Liver (tissue), 9 donors: Measurements from ENCODE around the gene APBB1IP. TPM values are rescaled to one million over a fixed set of nuclear protein-coding genes. Genes with fewer than 3 reads are reported as not detected.
A peak's percentile ranks its signal among the peaks of the same experiment; 100 is the strongest.

ENCODE experiments used
- DNase-seq: peaks from one replicate; pipeline ENCODE4 v3.0.0-alpha.2; 2017; ENCODE audit warnings: low spot score
- H3K27ac ChIP-seq, 2 donors: one replicate each; pipeline ENCODE4 v1.7.0; 2013; ENCODE audit warnings: inconsistent platforms in 2 of 2, low read length in 2 of 2, control low read depth in 1 of 2, low read depth in 1 of 2, mild to moderate bottlenecking in 1 of 2
- H3K27me3 ChIP-seq, 4 donors: one replicate each; pipeline versions ENCODE4 v1.6.1 to v1.7.0; 2013; ENCODE audit warnings: low read length in 3 of 4, inconsistent platforms in 1 of 4, mild to moderate bottlenecking in 1 of 4, moderate library complexity in 1 of 4; ENCODE audit not compliant: control insufficient read depth in 4 of 4, insufficient read depth in 4 of 4
- H3K36me3 ChIP-seq, 4 donors: one replicate each; pipeline versions ENCODE4 v1.6.1 to v1.7.0; 2013; ENCODE audit warnings: low read length in 3 of 4, mild to moderate bottlenecking in 3 of 4, low read depth in 1 of 4, moderate library complexity in 1 of 4; ENCODE audit not compliant: control insufficient read depth in 4 of 4, insufficient read depth in 3 of 4
- H3K4me1 ChIP-seq, 4 donors: one replicate each; pipeline versions ENCODE4 v1.6.1 to v1.7.0; 2013; ENCODE audit warnings: low read length in 3 of 4, mild to moderate bottlenecking in 3 of 4, moderate library complexity in 1 of 4; ENCODE audit not compliant: control insufficient read depth in 4 of 4, insufficient read depth in 4 of 4
- H3K4me3 ChIP-seq, 3 donors: one replicate each; pipeline versions ENCODE4 v1.6.1 to v1.7.0; 2013; ENCODE audit warnings: low read length in 3 of 3, control low read depth in 1 of 3, low read depth in 1 of 3, mild to moderate bottlenecking in 1 of 3
- H3K9ac ChIP-seq, 2 donors: one replicate each; pipeline ENCODE4 v1.7.0; 2013; ENCODE audit warnings: low read length in 2 of 2, mild to moderate bottlenecking in 2 of 2, moderate library complexity in 2 of 2, control low read depth in 1 of 2, low read depth in 1 of 2
- H3K9me3 ChIP-seq, 4 donors: one replicate each; pipeline versions ENCODE4 v1.6.1 to v1.7.0; 2013; ENCODE audit warnings: low read length in 3 of 4; ENCODE audit not compliant: control insufficient read depth in 4 of 4
- ATF3 ChIP-seq: IDR thresholded peaks from 2 replicates; pipeline ENCODE4 v1.6.1; 2016; ENCODE audit warnings: antibody characterized with exemption
- CTCF ChIP-seq: fragments of 150-350 bp; IDR thresholded peaks from 2 replicates; pipeline ENCODE4 v1.5.1; 2017; ENCODE audit warnings: improper control_type of control experiment, low read depth, low read length; ENCODE audit not compliant: missing input control
- FOXA1 ChIP-seq: IDR thresholded peaks from 2 replicates; pipeline ENCODE4 v1.6.1; 2016; ENCODE audit warnings: antibody characterized with exemption
- FOXA2 ChIP-seq: IDR thresholded peaks from 2 replicates; pipeline ENCODE4 v1.6.1; 2016; ENCODE audit warnings: antibody characterized with exemption
- GABPA ChIP-seq, 2 donors: IDR thresholded peaks in 1 of 2; conservative IDR thresholded peaks in 1 of 2; 2 replicates each; pipeline ENCODE4 v1.6.1; 2016; ENCODE audit warnings: antibody characterized with exemption in 2 of 2, mild to moderate bottlenecking in 1 of 2, moderate library complexity in 1 of 2
- HNF4A ChIP-seq, 2 donors: conservative IDR thresholded peaks; 2 replicates each; pipeline ENCODE4 v1.6.1; 2016; ENCODE audit warnings: antibody characterized with exemption in 2 of 2, mild to moderate bottlenecking in 2 of 2
- HNF4G ChIP-seq: IDR thresholded peaks from 2 replicates; pipeline ENCODE4 v1.6.1; 2016; ENCODE audit warnings: antibody characterized with exemption
- JUND ChIP-seq, 2 donors: IDR thresholded peaks; 2 replicates each; pipeline ENCODE4 v1.6.1; 2016; ENCODE audit warnings: antibody characterized with exemption in 2 of 2
- MAX ChIP-seq: IDR thresholded peaks from 2 replicates; pipeline ENCODE4 v1.6.1; 2016; ENCODE audit warnings: antibody characterized with exemption
- NR2F2 ChIP-seq: IDR thresholded peaks from 2 replicates; pipeline ENCODE4 v1.6.1; 2016; ENCODE audit warnings: antibody characterized with exemption
- REST ChIP-seq: IDR thresholded peaks from 2 replicates; pipeline ENCODE4 v1.6.1; 2016; ENCODE audit warnings: antibody characterized with exemption, mild to moderate bottlenecking
- RXRA ChIP-seq, 2 donors: IDR thresholded peaks; 2 replicates each; pipeline ENCODE4 v1.6.1; 2017 to 2018; ENCODE audit warnings: antibody characterized with exemption in 2 of 2, mild to moderate bottlenecking in 1 of 2
- SP1 ChIP-seq: IDR thresholded peaks from 2 replicates; pipeline ENCODE4 v1.6.1; 2018; ENCODE audit warnings: antibody characterized with exemption, mild to moderate bottlenecking
- TAF1 ChIP-seq: conservative IDR thresholded peaks from 2 replicates; pipeline ENCODE4 v1.6.1; 2016; ENCODE audit warnings: antibody characterized with exemption, mild to moderate bottlenecking
- YY1 ChIP-seq: IDR thresholded peaks from 2 replicates; pipeline ENCODE4 v1.6.1; 2016; ENCODE audit warnings: antibody characterized with exemption, mild to moderate bottlenecking
- WGBS: extraction: QIAGEN DNeasy Blood & Tissue Kit; methylation state at CpG from one replicate; pipeline ENCODE4 v1.1.7; 2013; 5-methylcytosine and 5-hydroxymethylcytosine counted together
- polyA plus RNA-seq, 2 donors: library from polyadenylated mRNA; stranded (reverse) in 1 of 2; unstranded in 1 of 2; fragments of 200-250 nt in 1 of 2; fragments of >200 nt in 1 of 2; fragmentation: Nextera tagmentation in 1 of 2; extraction: Ambion mirVana in 1 of 2; gene quantifications; one replicate each; pipeline versions ENCODE4 v1.2.1 to v1.2.3, GENCODE V29; 2013 to 2015
- total RNA-seq, 2 donors: library from RNA; depleted of rRNA; stranded (reverse); fragments of >200 nt; gene quantifications; one replicate each; pipeline ENCODE4 v1.2.3, GENCODE V29; 2014
- donor health status: healthy.
- donor health status: healthy.
- donor health status: healthy.
- donor health status: healthy.
- donor health status: healthy.

APBB1IP gene
- total and polyA plus RNA-seq, 4 donors, result 9.3 to 28.4 (median 12.8) TPM

GRCh38 chr10:26440088-26440470 is 1.9 kb downstream of the APBB1IP start:
- peak overlapping the region; percentile 95 to 99 for H3K27ac ChIP-seq
- WGBS, result 9% methylated on average over 1 of the region's 1 CpG
- H3K4me1 ChIP-seq, result peaks cover 1 to 26% (median 15%) of the 10 kb centered on the region in 4 donors

More at GRCh38 chr10:26440088-26440470, 1.9 kb downstream of the APBB1IP start:
- TF ChIP-seq NR2F2 (no peak), SP1 (peak; percentile 12), GABPA (IDR thresholded peaks at IDR 0.05 in 1 of 2, conservative IDR thresholded peaks at IDR 0.05 in 1 of 2) (no peak), HNF4G (no peak), MAX (no peak), ATF3 (no peak), YY1 (no peak), FOXA1 (no peak), JUND (IDR thresholded peaks at IDR 0.05) (peak in 1 of 2 donors; percentile 7), FOXA2 (no peak), RXRA (IDR thresholded peaks at IDR 0.05) (peak; percentile 18 to 28), TAF1 (no peak), CTCF (no peak), HNF4A (conservative IDR thresholded peaks at IDR 0.05) (peak; percentile 30 to 46), REST (no peak)
- Histone ChIP-seq H3K27me3 (no peaks in the 10 kb centered on the region), H3K9ac (peak overlapping the region in 1 of 2 donors; percentile 82), H3K4me3 (peak overlapping the region; percentile 72 to 83 (median 80)), H3K36me3 (peaks cover 0 to 3% (median 0%) of the 10 kb centered on the region in 4 donors), H3K9me3 (no peaks in the 10 kb centered on the region)
- no peak for DNase-seq
